CD4-positive, alpha-beta T cell (primary cell): Measurements from ENCODE around the gene COL9A1. TPM values are rescaled to one million over a fixed set of nuclear protein-coding genes. Genes with fewer than 3 reads are reported as not detected.

Experiments
- ATAC-seq: fragments of 200-7000 bp; cut with Tn5 transposase; one replicate; pipeline ENCODE4 v1.10.0; 2022; ENCODE audit warnings: mild to moderate bottlenecking; ENCODE audit not compliant: poor library complexity
- CTCF ChIA-PET: fragments of 350-600 bp; sonication (Branson Sonifier 250); formaldehyde crosslinking; loops from one replicate; lab custom pipeline; 2021; ENCODE audit warnings: antibody characterized with exemption, inconsistent platforms; lab: Charles Lee
- POLR2A ChIA-PET: fragments of 350-600 bp; sonication (Branson Sonifier 250); formaldehyde crosslinking; loops from one replicate; lab custom pipeline; 2021; ENCODE audit warnings: antibody characterized with exemption, inconsistent platforms; lab: Charles Lee
- DNase-seq, 14 experiments: peaks; one replicate each; pipeline ENCODE4 v3.0.0-alpha.2; 2013 to 2020; ENCODE audit warnings: mixed read lengths in 2 of 14
- H3K27ac ChIP-seq, 2 donors: one replicate each; pipeline versions ENCODE4 v1.5.1 to v1.7.0; 2013; ENCODE audit warnings: low read length in 2 of 2, low read depth in 1 of 2, mild to moderate bottlenecking in 1 of 2
- H3K27me3 ChIP-seq, 2 experiments: 1 replicate in 1 of 2; 2 replicates in 1 of 2; pipeline versions ENCODE4 v1.6.1 to v1.7.0; 2013; ENCODE audit warnings: low read length in 2 of 2, control low read depth in 1 of 2, mild to moderate bottlenecking in 1 of 2, moderate library complexity in 1 of 2; ENCODE audit not compliant: insufficient read depth in 2 of 2, control insufficient read depth in 1 of 2
- H3K36me3 ChIP-seq: one replicate; pipeline ENCODE4 v1.6.1; 2013; ENCODE audit warnings: low read length, control low read depth; ENCODE audit not compliant: insufficient read depth
- H3K4me1 ChIP-seq: one replicate; pipeline ENCODE4 v1.6.1; 2013; ENCODE audit warnings: low read length, control low read depth; ENCODE audit not compliant: insufficient read depth
- H3K4me3 ChIP-seq: one replicate; pipeline ENCODE4 v1.5.1; 2013; ENCODE audit warnings: mild to moderate bottlenecking, low read length, moderate library complexity
- H3K9me3 ChIP-seq, 2 experiments: 1 replicate in 1 of 2; 2 replicates in 1 of 2; pipeline versions ENCODE4 v1.6.1 to v1.7.0; 2013; ENCODE audit warnings: low read length in 2 of 2, mild to moderate bottlenecking in 2 of 2, control low read depth in 1 of 2, moderate library complexity in 1 of 2; ENCODE audit not compliant: control insufficient read depth in 1 of 2, insufficient read depth in 1 of 2
- H3K27ac Mint-ChIP-seq: one replicate; pipeline ENCODE4 v1.8.0; 2020; ENCODE audit warnings: mixed read lengths
- H3K27me3 Mint-ChIP-seq: one replicate; pipeline ENCODE4 v1.8.0; 2021; ENCODE audit warnings: mixed read lengths
- H3K36me3 Mint-ChIP-seq: one replicate; pipeline ENCODE4 v1.8.0; 2021; ENCODE audit warnings: low read depth, mixed read lengths
- H3K4me1 Mint-ChIP-seq: one replicate; pipeline ENCODE4 v1.8.0; 2021; ENCODE audit warnings: low read depth, mixed read lengths
- H3K4me3 Mint-ChIP-seq: one replicate; pipeline ENCODE4 v1.8.0; 2020; ENCODE audit warnings: mild to moderate bottlenecking, mixed read lengths
- H3K9me3 Mint-ChIP-seq: one replicate; pipeline ENCODE4 v1.8.0; 2020; ENCODE audit warnings: mixed read lengths
- intact Hi-C, 2 experiments: fragments of 100-400 bp; cut with DNase I in 1 of 2; cut with micrococcal nuclease in 1 of 2; formaldehyde crosslinking; loops; one replicate each; pipeline versions ENCODE4 v1.15.1 to v1.9.0; 2023 to 2025; cut with DNase I, micrococcal nuclease
- total RNA-seq, 174 experiments: library from RNA in 2 of 174; stranded (reverse) in 2 of 174; gene quantifications; one replicate each; pipeline ENCODE4 v1.2.3 and lab custom pipeline; 2021 to 2026
- TF ChIP-seq, protein P1 (sequence below): fragments of 200-600 bp; IDR thresholded peaks from one replicate; pipeline ENCODE4 v1.8.0; 2022; ENCODE audit warnings: antibody characterized with exemption, mild to moderate bottlenecking

The COL9A1 gene
- total RNA-seq, 2 experiments from 2014 or later: not detected

DNA sequence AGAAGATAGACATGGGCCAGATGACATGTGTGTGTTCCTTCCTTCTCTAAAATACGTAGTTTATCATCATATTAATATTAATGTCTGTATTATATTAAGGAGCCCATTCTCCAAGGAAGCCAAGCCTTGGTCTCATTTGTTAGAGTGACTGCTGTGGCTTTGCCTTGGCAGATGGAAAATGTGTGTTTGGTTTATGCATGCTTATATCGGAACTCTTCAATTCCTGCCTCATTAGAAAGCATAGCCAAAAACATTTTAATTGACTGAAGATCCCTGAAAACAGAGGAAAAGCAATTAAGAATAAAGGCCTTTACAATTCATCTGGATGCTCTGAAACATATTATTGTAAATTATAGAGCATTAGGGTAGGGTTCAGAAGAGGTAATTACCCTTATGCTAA, 106.4 kb downstream of the COL9A1 start:
- Mint-ChIP-seq H3K4me1 (no peaks in the 10 kb centered on the region), H3K9me3 (no peaks in the 10 kb centered on the region), H3K36me3 (no peaks in the 10 kb centered on the region), H3K4me3 (no peak overlapping the region), H3K27me3 (peaks cover 27% of the 10 kb centered on the region), H3K27ac (no peak overlapping the region)
- Histone ChIP-seq H3K4me1 (no peaks in the 10 kb centered on the region), H3K27me3 (no peaks in the 10 kb centered on the region), H3K9me3 (no peaks in the 10 kb centered on the region), H3K36me3 (no peaks in the 10 kb centered on the region), H3K27ac (no peak overlapping the region), H3K4me3 (no peak overlapping the region)
- POLR2A ChIA-PET: no interaction called here
- CTCF ChIA-PET: no interaction called here
- DNase-seq (no peak), ATAC-seq (no peak)
- TF ChIP-seq, protein P1, sequence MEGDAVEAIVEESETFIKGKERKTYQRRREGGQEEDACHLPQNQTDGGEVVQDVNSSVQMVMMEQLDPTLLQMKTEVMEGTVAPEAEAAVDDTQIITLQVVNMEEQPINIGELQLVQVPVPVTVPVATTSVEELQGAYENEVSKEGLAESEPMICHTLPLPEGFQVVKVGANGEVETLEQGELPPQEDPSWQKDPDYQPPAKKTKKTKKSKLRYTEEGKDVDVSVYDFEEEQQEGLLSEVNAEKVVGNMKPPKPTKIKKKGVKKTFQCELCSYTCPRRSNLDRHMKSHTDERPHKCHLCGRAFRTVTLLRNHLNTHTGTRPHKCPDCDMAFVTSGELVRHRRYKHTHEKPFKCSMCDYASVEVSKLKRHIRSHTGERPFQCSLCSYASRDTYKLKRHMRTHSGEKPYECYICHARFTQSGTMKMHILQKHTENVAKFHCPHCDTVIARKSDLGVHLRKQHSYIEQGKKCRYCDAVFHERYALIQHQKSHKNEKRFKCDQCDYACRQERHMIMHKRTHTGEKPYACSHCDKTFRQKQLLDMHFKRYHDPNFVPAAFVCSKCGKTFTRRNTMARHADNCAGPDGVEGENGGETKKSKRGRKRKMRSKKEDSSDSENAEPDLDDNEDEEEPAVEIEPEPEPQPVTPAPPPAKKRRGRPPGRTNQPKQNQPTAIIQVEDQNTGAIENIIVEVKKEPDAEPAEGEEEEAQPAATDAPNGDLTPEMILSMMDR: no peak
- intact Hi-C loops: no loop called here

DNA sequence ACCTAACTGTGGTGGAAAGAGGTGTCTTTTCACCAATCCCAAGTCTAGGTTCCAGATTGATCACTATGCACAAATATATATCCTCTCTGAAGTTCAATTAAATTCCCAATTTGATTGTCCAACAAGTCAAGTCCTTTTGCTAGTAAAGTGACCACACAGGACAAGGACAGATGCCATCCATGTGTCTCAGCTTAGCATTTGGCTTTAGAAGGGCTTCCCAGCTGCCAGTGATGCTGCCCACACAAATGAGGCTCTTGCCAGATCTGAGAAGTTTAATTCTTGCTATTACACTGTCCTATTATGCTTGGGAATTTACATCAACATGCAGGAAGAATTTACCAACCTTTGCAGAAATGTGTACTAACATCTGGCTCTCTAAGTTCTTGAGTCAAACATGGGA, 108.5 kb downstream of the COL9A1 start:
- H3K4me3 Mint-ChIP-seq: no peak overlapping the region
- no peaks in the 10 kb centered on the region for H3K27me3 ChIP-seq
- H3K36me3 ChIP-seq: no peaks in the 10 kb centered on the region
- no peak for ATAC-seq
- no peaks in the 10 kb centered on the region for H3K36me3 Mint-ChIP-seq
- peaks cover 27% of the 10 kb centered on the region for H3K27me3 Mint-ChIP-seq
- H3K27ac Mint-ChIP-seq: no peak overlapping the region
- no peak overlapping the region for H3K4me3 ChIP-seq
- no peaks in the 10 kb centered on the region for H3K4me1 ChIP-seq
- intact Hi-C loops: no loop called here
- no peak for DNase-seq
- H3K4me1 Mint-ChIP-seq: no peaks in the 10 kb centered on the region
- H3K9me3 ChIP-seq: no peaks in the 10 kb centered on the region
- TF ChIP-seq, protein P1: no peak
- H3K27ac ChIP-seq: no peak overlapping the region
- no peaks in the 10 kb centered on the region for H3K9me3 Mint-ChIP-seq
- ChIA-PET CTCF (no interaction called here), POLR2A (no interaction called here)

DNA sequence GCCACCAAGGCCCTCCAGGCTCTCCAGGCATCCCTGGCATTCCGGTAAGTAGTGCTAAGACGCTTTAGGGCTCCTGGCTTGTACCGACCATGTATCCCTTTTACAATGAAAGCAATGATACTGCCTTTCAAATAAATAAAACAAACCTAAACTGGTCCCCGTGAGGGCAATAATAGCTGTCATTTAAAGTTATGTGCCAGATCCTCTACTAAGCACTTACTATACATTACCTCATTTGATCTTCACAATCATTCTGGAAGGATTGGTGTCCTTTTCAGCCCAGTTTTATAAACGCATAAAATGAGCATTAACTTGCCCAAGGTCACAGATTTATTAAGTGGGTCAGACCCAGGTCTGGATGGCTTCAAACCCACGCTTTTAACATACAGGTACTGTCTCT, 114.7 kb downstream of the COL9A1 start:
- Histone ChIP-seq H3K4me1 (no peaks in the 10 kb centered on the region), H3K27me3 (no peaks in the 10 kb centered on the region), H3K27ac (no peak overlapping the region), H3K36me3 (no peaks in the 10 kb centered on the region), H3K9me3 (no peaks in the 10 kb centered on the region), H3K4me3 (no peak overlapping the region)
- ATAC-seq (no peak), DNase-seq (no peak)
- Mint-ChIP-seq H3K4me1 (no peaks in the 10 kb centered on the region), H3K27me3 (peaks cover 9% of the 10 kb centered on the region), H3K4me3 (no peak overlapping the region), H3K9me3 (no peaks in the 10 kb centered on the region), H3K36me3 (no peaks in the 10 kb centered on the region), H3K27ac (no peak overlapping the region)
- TF ChIP-seq, protein P1: no peak
- CTCF ChIA-PET: no interaction called here
- intact Hi-C loops: no loop called here
- POLR2A ChIA-PET: no interaction called here
